M059J (cell line): ENCODE data around the gene EFNA3. TPM values are rescaled to one million over a fixed set of nuclear protein-coding genes. Genes with fewer than 3 reads are reported as not detected.

ENCODE experiments used
- DNase-seq: peaks from one replicate; pipeline ENCODE4 v3.0.0-alpha.2; 2012; ENCODE audit warnings: low read depth
- total RNA-seq: library from RNA; depleted of rRNA; stranded (reverse); fragments of >200 nt; shearing (Covaris generic); gene quantifications from 2 replicates; pipeline ENCODE4 v1.2.3, GENCODE V29; 2014; rRNA removed

EFNA3 gene, protein sequence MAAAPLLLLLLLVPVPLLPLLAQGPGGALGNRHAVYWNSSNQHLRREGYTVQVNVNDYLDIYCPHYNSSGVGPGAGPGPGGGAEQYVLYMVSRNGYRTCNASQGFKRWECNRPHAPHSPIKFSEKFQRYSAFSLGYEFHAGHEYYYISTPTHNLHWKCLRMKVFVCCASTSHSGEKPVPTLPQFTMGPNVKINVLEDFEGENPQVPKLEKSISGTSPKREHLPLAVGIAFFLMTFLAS
- total RNA-seq, result 0.59 and 2.9 TPM in 2 replicates

DNA sequence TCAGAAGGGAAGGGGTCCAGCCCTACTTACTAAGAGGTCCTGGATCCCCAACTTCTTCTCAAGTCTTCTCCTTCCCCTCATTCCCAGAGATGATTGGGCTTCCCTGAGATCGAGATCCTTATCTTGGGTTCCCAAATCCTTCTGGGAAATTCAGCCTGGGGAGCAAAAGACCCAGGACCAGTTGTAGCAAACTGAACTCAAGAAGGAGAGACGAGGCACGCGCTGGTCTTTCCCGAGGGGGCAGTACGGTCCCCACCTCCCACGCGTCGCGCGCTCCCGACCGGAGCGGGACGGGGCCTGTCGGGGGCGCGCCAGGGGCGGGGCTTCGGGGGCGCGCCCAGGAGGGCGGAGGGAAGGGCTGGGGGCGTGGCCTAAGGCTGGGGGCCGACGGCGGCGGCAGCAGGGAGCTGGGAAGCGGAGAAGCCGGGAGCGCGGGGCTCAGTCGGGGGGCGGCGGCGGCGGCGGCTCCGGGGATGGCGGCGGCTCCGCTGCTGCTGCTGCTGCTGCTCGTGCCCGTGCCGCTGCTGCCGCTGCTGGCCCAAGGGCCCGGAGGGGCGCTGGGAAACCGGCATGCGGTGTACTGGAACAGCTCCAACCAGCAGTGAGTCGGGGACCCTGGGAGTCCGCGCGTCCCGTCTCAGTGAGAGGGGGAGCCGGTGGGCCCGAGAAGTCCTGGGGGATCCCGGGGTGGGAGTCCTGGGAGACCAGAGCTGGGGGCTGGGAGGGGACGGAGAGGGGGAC is at the start of gene EFNA3:
Gene EFNA3, plus strand, starts transcription at position 369 of the 741 bp plus-strand sequence. Its CDS starts 105 bp downstream, at position 474.
- peak; percentile 38 for DNase-seq

GRCh38 chr1:155029513-155030242 is 49.0 kb upstream of the EFNA3 start:
- DNase-seq, result no peak

DNA sequence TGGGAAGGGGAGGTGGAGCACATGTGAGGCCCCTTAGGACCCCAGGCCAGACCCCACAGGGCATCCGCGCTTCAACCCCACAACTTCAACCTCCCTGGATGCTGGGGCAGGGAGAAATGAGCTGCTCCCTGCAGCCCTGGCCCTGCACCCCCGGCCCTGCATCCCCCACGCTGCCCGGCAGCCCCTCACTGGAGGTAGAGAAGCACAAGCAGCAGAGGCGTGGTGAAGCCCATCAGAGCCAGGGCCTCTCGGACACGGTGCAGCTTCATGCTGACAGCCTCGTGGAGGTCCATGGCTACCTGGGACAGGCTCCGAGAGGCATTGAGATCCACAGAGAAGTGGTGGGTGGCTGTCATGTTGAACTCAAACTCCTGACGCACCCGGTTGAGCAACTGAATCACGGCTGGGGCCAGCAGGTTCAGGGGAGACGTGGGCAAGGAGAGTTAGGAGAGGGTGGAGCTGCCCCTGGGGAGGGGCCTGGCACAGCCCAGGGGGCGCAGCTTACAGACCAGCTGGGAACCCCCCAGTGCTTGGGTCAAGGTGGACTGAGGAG is 48.3 kb upstream of the EFNA3 start:
- no peak for DNase-seq

- no peak for DNase-seq
Observed at GRCh38 chr1:155030899-155031298, 47.7 kb upstream of the EFNA3 start.

GRCh38 chr1:155032886-155033285 is 45.8 kb upstream of the EFNA3 start:
- no peak for DNase-seq

- DNase-seq, result no peak
Observed at GRCh38 chr1:155033524-155033923, 45.1 kb upstream of the EFNA3 start, which contains the start of the genes DCST1 and DCST2. TSS of gene DCST1 (plus strand) at chr1:155033824. CDS start at chr1:155034037, 213 bp downstream. TSS of gene DCST2 (minus strand) at chr1:155033781. CDS start at chr1:155033701, 80 bp downstream.

DNA sequence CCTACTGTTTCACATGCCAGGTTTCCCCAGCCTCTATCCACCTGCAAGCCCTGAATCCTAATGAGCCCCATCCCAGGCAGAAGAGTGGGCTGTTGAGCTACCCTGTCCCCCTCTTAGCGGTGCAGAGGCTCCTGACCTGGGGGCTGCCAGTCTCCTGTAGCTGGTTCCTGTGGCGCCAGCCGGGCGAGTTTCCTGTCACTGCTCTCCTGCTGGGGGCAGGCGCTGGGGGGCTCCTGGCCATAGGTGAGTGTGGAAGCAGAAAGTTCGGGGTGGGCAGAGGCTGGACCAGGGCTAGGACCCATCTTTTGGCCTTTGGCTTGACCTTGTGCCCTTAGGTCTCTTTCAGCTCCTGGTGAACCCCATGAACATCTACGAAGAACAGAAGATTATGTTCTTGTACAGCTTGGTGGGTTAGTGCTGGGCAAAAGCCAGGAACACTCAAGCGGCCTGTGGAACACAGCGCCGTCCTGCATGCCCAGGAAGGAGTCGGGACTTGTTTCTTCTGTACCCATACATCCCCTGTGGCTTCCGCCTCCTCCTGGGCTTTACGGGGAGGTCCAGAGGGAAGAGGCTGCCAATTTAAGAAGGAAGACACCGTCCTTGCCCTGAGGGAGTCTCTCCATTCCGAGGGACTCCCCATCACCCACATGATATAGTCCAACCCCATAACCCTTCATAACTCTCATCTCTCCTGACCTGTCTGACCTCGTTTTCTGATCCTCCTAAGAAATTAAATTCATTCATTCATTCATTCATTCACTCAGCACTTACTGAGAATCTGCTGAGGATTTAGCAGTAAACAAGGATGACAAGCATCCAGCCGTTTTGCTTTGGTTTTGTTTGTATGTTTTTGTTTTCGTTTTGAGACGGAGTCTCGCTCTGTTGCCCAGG is 44.1 kb upstream of the EFNA3 start:
- DNase-seq, result no peak

GRCh38 chr1:155035936-155036335 is 42.7 kb upstream of the EFNA3 start:
- DNase-seq, result no peak

GRCh38 chr1:155037043-155037442 is 41.6 kb upstream of the EFNA3 start:
- DNase-seq, result no peak

- no peak for DNase-seq
Observed at GRCh38 chr1:155037851-155038441, 40.7 kb upstream of the EFNA3 start.

DNA sequence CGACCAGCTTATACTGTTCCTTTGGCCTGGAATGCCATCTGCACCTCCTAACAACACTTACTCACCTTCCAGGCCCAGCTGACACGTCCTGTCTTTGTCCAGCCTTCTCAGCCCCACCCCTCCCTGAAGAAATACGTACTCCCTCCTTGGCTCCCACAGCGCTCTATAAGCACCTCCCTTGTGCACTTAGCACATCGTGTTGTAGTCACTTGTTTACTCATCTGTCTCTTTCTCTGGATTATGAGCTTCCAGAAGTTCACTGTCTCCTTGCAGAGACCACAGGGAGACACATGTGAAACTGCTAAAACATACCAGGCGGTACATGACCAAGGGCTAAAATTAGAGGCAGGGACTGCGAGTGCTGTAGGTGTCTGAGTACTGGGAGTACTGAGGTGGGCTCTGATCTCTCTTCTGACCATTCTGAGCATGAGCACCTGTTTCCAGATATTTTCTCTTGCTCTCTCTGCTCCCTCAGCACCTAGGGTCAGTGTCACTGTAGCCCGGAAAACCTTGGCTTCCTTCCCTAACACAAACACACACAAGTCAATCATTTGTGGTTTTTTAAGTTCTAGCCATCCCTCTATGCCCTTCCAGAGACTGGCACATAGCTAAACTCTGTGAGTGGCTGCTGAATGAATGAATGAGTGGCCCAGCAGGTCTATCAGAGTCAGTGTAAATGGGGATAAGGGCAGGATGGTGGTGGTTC is 39.9 kb upstream of the EFNA3 start:
- DNase-seq, result peak; percentile 68

DNA sequence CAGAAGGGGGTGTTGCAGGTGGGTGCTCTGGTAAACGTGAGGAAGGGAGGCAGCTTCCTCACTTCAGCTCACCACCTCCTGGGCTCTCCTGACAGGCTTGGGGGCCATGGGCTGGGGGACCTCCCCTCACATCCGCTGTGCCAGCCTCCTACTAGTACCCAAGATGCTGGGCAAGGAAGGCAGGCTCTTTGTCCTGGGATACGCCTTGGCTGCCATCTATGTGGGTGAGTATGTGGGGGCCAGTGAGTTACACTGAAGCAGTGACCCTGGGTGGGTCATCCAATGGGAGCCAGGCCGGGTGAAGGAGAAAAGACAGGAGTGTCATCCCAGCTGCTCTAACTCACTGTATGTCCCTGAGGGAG is 39.3 kb upstream of the EFNA3 start:
- DNase-seq, result no peak

GRCh38 chr1:155040358-155041093 is 38.1 kb upstream of the EFNA3 start:
- no peak for DNase-seq

DNA sequence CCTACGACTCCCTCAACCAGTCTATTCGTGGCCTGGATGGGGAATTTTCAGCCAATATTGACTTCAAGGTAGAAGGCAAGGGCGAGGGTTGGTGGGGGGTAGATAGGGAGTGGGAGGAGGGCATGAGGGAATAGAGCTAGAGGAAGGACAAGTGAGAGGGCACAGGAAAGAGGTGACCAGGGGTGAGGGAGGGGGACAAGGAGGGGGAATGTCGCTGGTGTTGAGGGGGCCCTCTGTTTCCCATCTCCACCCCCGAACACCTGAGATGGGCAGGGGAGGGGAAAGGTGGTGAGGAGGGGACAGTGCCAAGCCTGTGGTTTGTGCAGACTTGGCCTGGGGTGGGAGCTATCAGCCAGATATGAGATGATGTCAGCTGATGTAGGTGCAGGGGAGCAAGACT is 35.8 kb upstream of the EFNA3 start:
- no peak for DNase-seq

DNA sequence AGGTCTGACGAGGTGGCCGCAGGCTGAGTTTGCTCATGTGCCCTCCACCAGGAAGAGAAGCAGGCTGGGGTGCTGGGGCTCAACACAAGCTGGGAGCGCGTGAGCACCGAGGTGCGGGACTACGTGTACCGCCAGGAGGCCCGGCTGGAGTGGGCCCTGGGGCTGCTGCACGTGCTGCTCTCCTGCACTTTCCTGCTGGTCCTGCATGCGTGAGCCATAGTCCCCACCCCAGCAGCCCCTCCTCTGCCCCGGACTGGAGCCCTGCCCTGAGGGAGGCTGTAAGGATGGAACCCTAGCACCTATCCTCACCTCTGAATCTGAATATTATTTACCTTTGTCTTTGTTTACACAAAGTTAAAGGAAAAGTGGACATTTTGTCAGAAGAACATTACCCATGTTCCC is 35.3 kb upstream of the EFNA3 start:
- no peak for DNase-seq

GRCh38 chr1:155043793-155044192 is 34.8 kb upstream of the EFNA3 start:
- no peak for DNase-seq

DNA sequence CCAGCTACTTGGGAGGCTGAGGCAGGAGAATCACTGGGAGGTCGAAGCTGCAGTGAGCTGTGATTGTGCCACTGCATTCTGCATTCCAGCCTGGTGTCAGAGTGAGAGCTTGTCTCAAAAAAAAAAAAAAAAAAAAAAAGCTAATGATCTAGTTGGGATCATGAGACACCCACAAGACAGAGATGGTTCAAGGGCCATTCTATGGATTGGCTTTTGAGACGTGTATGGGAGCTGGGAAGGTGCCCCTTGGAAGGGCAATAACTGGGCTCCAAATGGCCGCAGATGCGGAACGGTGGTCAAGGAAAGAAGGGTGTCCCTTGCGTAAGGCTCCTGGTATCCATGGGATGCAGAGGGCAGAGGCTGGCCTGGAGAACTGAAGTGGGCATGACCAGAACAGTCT is 34.3 kb upstream of the EFNA3 start:
- DNase-seq, result no peak

GRCh38 chr1:155044812-155045657 is 33.6 kb upstream of the EFNA3 start:
- DNase-seq, result peak; percentile 87
